GM23338 (cell line): Measurements from ENCODE around the gene PBXIP1. TPM values are rescaled to one million over a fixed set of nuclear protein-coding genes. Genes with fewer than 3 reads are reported as not detected.

Source experiments
- ATAC-seq: fragments of 200-7000 bp; cut with Tn5 transposase; 3 replicates; pipeline ENCODE4 v1.9.1; 2020
- DNase-seq: peaks from one replicate; pipeline ENCODE4 v3.0.0-alpha.2; 2015; ENCODE audit warnings: low spot score
- H2AFZ ChIP-seq: fragments of 200-600 bp; sonication (generic); 2 replicates; pipeline ENCODE4 v1.8.0; 2016; ENCODE audit warnings: antibody characterized with exemption, mild to moderate bottlenecking, moderate library complexity
- H3F3A ChIP-seq: fragments of 200-600 bp; sonication (generic); replicated peaks from 2 replicates; pipeline ENCODE4 v1.8.0; 2017; ENCODE audit warnings: antibody characterized with exemption, mixed run types, low read depth
- H3K27ac ChIP-seq: fragments of 200-600 bp; sonication (generic); 2 replicates; pipeline ENCODE4 v1.6.1; 2016; ENCODE audit warnings: low read depth
- H3K27me3 ChIP-seq: fragments of 200-600 bp; sonication (generic); 2 replicates; pipeline ENCODE4 v1.8.0; 2016; ENCODE audit warnings: mild to moderate bottlenecking, mixed run types, moderate library complexity; ENCODE audit not compliant: insufficient read depth
- H3K36me3 ChIP-seq: fragments of 200-600 bp; sonication (generic); 2 replicates; pipeline ENCODE4 v1.8.0; 2016; ENCODE audit warnings: mild to moderate bottlenecking; ENCODE audit not compliant: insufficient read depth
- H3K4me1 ChIP-seq: fragments of 200-600 bp; sonication (generic); 2 replicates; pipeline ENCODE4 v1.8.0; 2016; ENCODE audit warnings: mild to moderate bottlenecking, moderate library complexity; ENCODE audit not compliant: insufficient read depth
- H3K4me2 ChIP-seq: fragments of 200-600 bp; sonication (generic); 2 replicates; pipeline ENCODE4 v1.7.1; 2017; ENCODE audit warnings: mixed run types
- H3K4me3 ChIP-seq: fragments of 200-600 bp; sonication (generic); 2 replicates; pipeline ENCODE4 v1.6.1; 2016; ENCODE audit warnings: mixed run types
- H3K79me2 ChIP-seq: fragments of 200-600 bp; sonication (generic); replicated peaks from 2 replicates; pipeline ENCODE4 v1.8.0; 2017; ENCODE audit warnings: mild to moderate bottlenecking; ENCODE audit not compliant: insufficient read depth
- H3K9me2 ChIP-seq: fragments of 200-600 bp; sonication (generic); 2 replicates; pipeline ENCODE4 v1.8.0; 2017; ENCODE audit not compliant: insufficient read depth
- H4K20me1 ChIP-seq: fragments of 200-600 bp; sonication (generic); replicated peaks from 2 replicates; pipeline ENCODE4 v1.8.0; 2017; ENCODE audit warnings: mild to moderate bottlenecking; ENCODE audit not compliant: insufficient read depth
- H3K27ac Mint-ChIP-seq: 2 replicates; pipeline ENCODE4 v1.8.0; 2020; ENCODE audit warnings: inconsistent platforms, mild to moderate bottlenecking, moderate library complexity, mixed read lengths
- H3K27me3 Mint-ChIP-seq: 3 replicates; pipeline ENCODE4 v1.8.0; 2022; ENCODE audit warnings: low read depth, mild to moderate bottlenecking, moderate library complexity, mixed read lengths, inconsistent platforms; ENCODE audit not compliant: insufficient read depth, poor library complexity
- H3K36me3 Mint-ChIP-seq: 3 replicates; pipeline ENCODE4 v1.8.0; 2021; ENCODE audit warnings: low read depth, mild to moderate bottlenecking, inconsistent platforms, moderate library complexity, mixed read lengths
- H3K4me1 Mint-ChIP-seq: 3 replicates; pipeline ENCODE4 v1.8.0; 2020; ENCODE audit warnings: mild to moderate bottlenecking, inconsistent platforms, mixed read lengths
- H3K4me3 Mint-ChIP-seq: 3 replicates; pipeline ENCODE4 v1.8.0; 2021; ENCODE audit warnings: moderate library complexity, mild to moderate bottlenecking, inconsistent platforms, mixed read lengths
- H3K9me3 Mint-ChIP-seq: 3 replicates; pipeline ENCODE4 v1.8.0; 2020; ENCODE audit warnings: moderate library complexity, mild to moderate bottlenecking, inconsistent platforms, mixed read lengths
- CREB1 ChIP-seq: fragments of 250-450 bp; sonication (Bioruptor Pico); IDR thresholded peaks from 2 replicates; pipeline ENCODE4 v1.5.0; 2020; ENCODE audit warnings: low read depth, mild to moderate bottlenecking, moderate library complexity
- CTCF ChIP-seq, 2 experiments: fragments of 200-600 bp in 1 of 2; sonication (generic) in 1 of 2; conservative IDR thresholded peaks; 2 replicates each; pipeline versions ENCODE4 v1.5.1 to v1.6.1; 2016 to 2017; ENCODE audit warnings: antibody characterized with exemption in 2 of 2, low read depth in 2 of 2, mild to moderate bottlenecking in 2 of 2, moderate library complexity in 1 of 2
- ETS1 ChIP-seq: IDR thresholded peaks from 2 replicates; pipeline ENCODE4 v1.6.1; 2016; ENCODE audit warnings: antibody characterized with exemption
- EZH2 ChIP-seq: fragments of 200-600 bp; sonication (generic); IDR thresholded peaks from one replicate; pipeline ENCODE4 v1.8.0; 2017; ENCODE audit warnings: antibody characterized with exemption, mild to moderate bottlenecking, low read depth; ENCODE audit not compliant: unreplicated experiment
- EZH2phosphoT487 ChIP-seq: fragments of 200-600 bp; sonication (generic); IDR thresholded peaks from one replicate; pipeline ENCODE4 v1.8.1; 2018; ENCODE audit warnings: antibody characterized with exemption; ENCODE audit not compliant: unreplicated experiment
- JUNB ChIP-seq: IDR thresholded peaks from one replicate; pipeline ENCODE4 v1.6.1; 2016; ENCODE audit warnings: antibody characterized with exemption; ENCODE audit not compliant: unreplicated experiment
- NANOG ChIP-seq: IDR thresholded peaks from 2 replicates; pipeline ENCODE4 v1.6.1; 2016; ENCODE audit warnings: antibody characterized with exemption, borderline replicate concordance
- POLR2AphosphoS5 ChIP-seq: IDR thresholded peaks from 2 replicates; pipeline ENCODE4 v1.6.1; 2016; ENCODE audit warnings: antibody characterized with exemption, low read depth
- REST ChIP-seq: IDR thresholded peaks from one replicate; pipeline ENCODE4 v1.6.1; 2018; ENCODE audit warnings: antibody characterized with exemption; ENCODE audit not compliant: unreplicated experiment
- STAT1 ChIP-seq: IDR thresholded peaks from one replicate; pipeline ENCODE4 v1.6.1; 2016; ENCODE audit warnings: antibody characterized with exemption; ENCODE audit not compliant: unreplicated experiment
- ZNF114 ChIP-seq: fragments of 250-450 bp; sonication (Bioruptor Pico); IDR thresholded peaks from 2 replicates; pipeline ENCODE4 v1.5.0; 2020; ENCODE audit warnings: mild to moderate bottlenecking, moderate library complexity
- ZNF331 ChIP-seq: fragments of 250-450 bp; sonication (Bioruptor Pico); IDR thresholded peaks from 2 replicates; pipeline ENCODE4 v1.5.0; 2020; ENCODE audit warnings: low read depth, mild to moderate bottlenecking, moderate library complexity
- polyA plus RNA-seq: library from polyadenylated mRNA; unstranded; fragments of >200 nt; fragmentation: Nextera tagmentation; extraction: Ambion mirVana; gene quantifications from 2 replicates; pipeline ENCODE4 v1.2.1, GENCODE V29; 2016
- total RNA-seq: library from RNA; depleted of rRNA; stranded (reverse); fragments of >200 nt; shearing (Covaris generic); gene quantifications from 2 replicates; pipeline ENCODE4 v1.2.3, GENCODE V29; 2014
- TF ChIP-seq, protein P1 (sequence below): fragments of 250-450 bp; sonication (Bioruptor Pico); IDR thresholded peaks from 2 replicates; pipeline ENCODE4 v1.5.0; 2020; ENCODE audit warnings: mild to moderate bottlenecking, moderate library complexity

PBXIP1 gene
- total and polyA plus RNA-seq, 2 experiments from 2014 or later = 7.0 to 31.8 TPM

DNA sequence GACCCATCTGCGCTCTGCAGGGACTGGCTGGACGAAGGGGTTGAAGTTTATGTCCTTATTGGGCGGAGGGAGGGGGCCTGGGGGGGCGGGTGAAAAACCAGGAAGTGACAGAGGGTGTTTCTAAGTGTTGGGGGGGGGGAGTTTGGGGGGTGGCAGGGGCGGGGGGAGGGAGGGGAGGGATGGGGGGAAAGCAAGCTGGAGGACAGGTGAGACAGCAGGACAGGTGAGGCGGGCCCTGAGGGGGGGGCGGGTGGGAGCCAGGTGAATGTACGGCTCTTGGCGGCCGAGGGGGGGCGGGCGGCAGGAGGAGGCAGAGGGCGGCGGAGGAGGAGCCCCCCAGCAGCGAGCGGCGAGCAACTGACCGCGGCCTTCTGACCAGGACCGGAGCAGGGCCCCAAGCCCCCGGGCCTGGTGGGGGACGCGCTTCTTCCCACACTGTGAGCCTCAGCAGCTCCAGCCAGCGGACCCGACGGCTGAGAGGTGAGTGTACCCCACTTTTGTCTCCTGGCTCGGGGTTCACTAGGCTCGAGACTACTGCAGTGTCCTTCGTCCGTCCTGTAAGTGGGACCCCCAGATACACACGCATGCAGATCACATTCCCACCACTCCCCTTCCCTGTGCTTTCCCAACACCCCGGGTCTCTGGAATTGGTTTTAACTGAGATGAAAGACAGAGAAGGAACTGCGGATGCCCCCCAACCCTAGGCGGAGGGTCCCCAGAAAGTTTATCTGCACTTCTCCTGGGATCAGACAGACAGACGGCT is 46.7 kb upstream of the PBXIP1 start, which contains the start of gene ZBTB7B:
ZBTB7B (plus strand) TSS at position 339 of the 763 bp plus-strand sequence. CDS start 11,859 bp downstream, outside the sequence.
- H3K9me3 Mint-ChIP-seq = no peaks in the 10 kb centered on the region
- peak within 1 kb of the TSS; percentile 92 for H3K27ac Mint-ChIP-seq
- peaks cover 21% of the 10 kb centered on the region for H3K27me3 Mint-ChIP-seq
- ATAC-seq (no peak), DNase-seq (no peak)
- peaks cover 18% of the 10 kb centered on the region for H3K4me1 ChIP-seq
- TF ChIP-seq ZNF331 (CRISPR knock-in tag) (no peak), NANOG (no peak), POLR2AphosphoS5 (no peak), JUNB (no peak), EZH2 (no peak), ETS1 (no peak), CTCF (conservative IDR thresholded peaks at IDR 0.05; ENCODE audit: low read depth in 2 of 2) (no peak), REST (no peak), STAT1 (no peak), ZNF114 (CRISPR knock-in tag) (no peak), CREB1 (CRISPR knock-in tag) (no peak), EZH2phosphoT487 (no peak)
- TF ChIP-seq, protein P1, sequence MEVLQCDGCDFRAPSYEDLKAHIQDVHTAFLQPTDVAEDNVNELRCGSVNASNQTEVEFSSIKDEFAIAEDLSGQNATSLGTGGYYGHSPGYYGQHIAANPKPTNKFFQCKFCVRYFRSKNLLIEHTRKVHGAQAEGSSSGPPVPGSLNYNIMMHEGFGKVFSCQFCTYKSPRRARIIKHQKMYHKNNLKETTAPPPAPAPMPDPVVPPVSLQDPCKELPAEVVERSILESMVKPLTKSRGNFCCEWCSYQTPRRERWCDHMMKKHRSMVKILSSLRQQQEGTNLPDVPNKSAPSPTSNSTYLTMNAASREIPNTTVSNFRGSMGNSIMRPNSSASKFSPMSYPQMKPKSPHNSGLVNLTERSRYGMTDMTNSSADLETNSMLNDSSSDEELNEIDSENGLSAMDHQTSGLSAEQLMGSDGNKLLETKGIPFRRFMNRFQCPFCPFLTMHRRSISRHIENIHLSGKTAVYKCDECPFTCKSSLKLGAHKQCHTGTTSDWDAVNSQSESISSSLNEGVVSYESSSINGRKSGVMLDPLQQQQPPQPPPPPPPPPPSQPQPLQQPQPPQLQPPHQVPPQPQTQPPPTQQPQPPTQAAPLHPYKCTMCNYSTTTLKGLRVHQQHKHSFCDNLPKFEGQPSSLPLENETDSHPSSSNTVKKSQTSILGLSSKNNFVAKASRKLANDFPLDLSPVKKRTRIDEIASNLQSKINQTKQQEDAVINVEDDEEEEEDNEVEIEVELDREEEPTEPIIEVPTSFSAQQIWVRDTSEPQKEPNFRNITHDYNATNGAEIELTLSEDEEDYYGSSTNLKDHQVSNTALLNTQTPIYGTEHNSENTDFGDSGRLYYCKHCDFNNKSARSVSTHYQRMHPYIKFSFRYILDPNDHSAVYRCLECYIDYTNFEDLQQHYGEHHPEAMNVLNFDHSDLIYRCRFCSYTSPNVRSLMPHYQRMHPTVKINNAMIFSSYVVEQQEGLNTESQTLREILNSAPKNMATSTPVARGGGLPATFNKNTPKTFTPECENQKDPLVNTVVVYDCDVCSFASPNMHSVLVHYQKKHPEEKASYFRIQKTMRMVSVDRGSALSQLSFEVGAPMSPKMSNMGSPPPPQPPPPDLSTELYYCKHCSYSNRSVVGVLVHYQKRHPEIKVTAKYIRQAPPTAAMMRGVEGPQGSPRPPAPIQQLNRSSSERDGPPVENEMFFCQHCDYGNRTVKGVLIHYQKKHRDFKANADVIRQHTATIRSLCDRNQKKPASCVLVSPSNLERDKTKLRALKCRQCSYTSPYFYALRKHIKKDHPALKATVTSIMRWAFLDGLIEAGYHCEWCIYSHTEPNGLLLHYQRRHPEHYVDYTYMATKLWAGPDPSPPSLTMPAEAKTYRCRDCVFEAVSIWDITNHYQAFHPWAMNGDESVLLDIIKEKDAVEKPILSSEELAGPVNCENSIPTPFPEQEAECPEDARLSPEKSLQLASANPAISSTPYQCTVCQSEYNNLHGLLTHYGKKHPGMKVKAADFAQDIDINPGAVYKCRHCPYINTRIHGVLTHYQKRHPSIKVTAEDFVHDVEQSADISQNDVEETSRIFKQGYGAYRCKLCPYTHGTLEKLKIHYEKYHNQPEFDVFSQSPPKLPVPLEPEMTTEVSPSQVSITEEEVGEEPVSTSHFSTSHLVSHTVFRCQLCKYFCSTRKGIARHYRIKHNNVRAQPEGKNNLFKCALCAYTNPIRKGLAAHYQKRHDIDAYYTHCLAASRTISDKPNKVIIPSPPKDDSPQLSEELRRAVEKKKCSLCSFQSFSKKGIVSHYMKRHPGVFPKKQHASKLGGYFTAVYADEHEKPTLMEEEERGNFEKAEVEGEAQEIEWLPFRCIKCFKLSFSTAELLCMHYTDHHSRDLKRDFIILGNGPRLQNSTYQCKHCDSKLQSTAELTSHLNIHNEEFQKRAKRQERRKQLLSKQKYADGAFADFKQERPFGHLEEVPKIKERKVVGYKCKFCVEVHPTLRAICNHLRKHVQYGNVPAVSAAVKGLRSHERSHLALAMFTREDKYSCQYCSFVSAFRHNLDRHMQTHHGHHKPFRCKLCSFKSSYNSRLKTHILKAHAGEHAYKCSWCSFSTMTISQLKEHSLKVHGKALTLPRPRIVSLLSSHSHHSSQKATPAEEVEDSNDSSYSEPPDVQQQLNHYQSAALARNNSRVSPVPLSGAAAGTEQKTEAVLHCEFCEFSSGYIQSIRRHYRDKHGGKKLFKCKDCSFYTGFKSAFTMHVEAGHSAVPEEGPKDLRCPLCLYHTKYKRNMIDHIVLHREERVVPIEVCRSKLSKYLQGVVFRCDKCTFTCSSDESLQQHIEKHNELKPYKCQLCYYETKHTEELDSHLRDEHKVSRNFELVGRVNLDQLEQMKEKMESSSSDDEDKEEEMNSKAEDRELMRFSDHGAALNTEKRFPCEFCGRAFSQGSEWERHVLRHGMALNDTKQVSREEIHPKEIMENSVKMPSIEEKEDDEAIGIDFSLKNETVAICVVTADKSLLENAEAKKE (CRISPR knock-in tag) = no peak
- peaks cover 16% of the 10 kb centered on the region for H3F3A ChIP-seq
- H3K4me3 Mint-ChIP-seq = peak within 1 kb of the TSS; percentile 92
- peaks cover 4% of the 10 kb centered on the region; the same call in 1 of the 3 replicates for H3K36me3 Mint-ChIP-seq
- H3K9me2 ChIP-seq = no peaks in the 10 kb centered on the region
- peaks cover 40% of the 10 kb centered on the region for H3K4me1 Mint-ChIP-seq
- H2AFZ ChIP-seq = no peak within 1 kb of the TSS
- no peaks in the 10 kb centered on the region for H3K36me3 ChIP-seq
- H3K27me3 ChIP-seq = no peaks in the 10 kb centered on the region
- H3K4me3 ChIP-seq = peak within 1 kb of the TSS; percentile 96
- peaks cover 35% of the 10 kb centered on the region for H3K79me2 ChIP-seq
- peak within 1 kb of the TSS; percentile 96 for H3K4me2 ChIP-seq
- H4K20me1 ChIP-seq = no peaks in the 10 kb centered on the region; the same call in 1 of the 2 replicates
- peak within 1 kb of the TSS; percentile 95 for H3K27ac ChIP-seq
